ENCODE measurements around the gene MRPS18B.
"Not testable (repeated sequence)": the region's sequence is repeated elsewhere in the genome, so short reads cannot be mapped to it uniquely, and the experiment has no call there.

Gene MRPS18B

DNA sequence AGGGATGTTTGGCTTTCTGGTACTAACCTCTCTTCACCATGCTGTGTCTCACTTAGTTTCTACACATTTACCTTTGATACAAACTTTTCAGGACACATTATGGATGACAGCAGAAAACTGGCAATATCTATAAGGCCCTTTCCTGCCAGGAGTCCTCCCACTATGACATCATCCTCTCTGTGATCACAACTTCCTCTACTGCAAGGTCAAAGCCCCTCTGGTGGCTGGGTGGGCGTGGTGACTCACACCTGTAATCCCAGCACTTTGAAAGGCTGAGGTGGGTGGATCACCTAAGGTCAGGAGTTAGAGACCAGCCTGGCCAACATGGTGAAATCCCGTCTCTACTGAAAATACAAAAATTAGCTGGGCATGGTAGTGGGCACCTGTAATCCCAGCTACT, 48.7 kb downstream of the MRPS18B start:
- H3K36me3 ChIP-seq (ENCODE audit: control insufficient read depth, insufficient read depth, low read length): peaks cover 70% of the 10 kb centered on the region
- not testable (repeated sequence) for H3K9ac ChIP-seq (ENCODE audit: low read length); H3K27ac ChIP-seq (ENCODE audit: low read depth, low read length); H3K4me1 ChIP-seq (ENCODE audit: control insufficient read depth, insufficient read depth, low read length); H3K27me3 ChIP-seq (ENCODE audit: control insufficient read depth, insufficient read depth, low read length); H3K4me3 ChIP-seq (ENCODE audit: low read depth, low read length); H3K9me3 ChIP-seq (ENCODE audit: control insufficient read depth, insufficient read depth, low read depth, low read length)

DNA sequence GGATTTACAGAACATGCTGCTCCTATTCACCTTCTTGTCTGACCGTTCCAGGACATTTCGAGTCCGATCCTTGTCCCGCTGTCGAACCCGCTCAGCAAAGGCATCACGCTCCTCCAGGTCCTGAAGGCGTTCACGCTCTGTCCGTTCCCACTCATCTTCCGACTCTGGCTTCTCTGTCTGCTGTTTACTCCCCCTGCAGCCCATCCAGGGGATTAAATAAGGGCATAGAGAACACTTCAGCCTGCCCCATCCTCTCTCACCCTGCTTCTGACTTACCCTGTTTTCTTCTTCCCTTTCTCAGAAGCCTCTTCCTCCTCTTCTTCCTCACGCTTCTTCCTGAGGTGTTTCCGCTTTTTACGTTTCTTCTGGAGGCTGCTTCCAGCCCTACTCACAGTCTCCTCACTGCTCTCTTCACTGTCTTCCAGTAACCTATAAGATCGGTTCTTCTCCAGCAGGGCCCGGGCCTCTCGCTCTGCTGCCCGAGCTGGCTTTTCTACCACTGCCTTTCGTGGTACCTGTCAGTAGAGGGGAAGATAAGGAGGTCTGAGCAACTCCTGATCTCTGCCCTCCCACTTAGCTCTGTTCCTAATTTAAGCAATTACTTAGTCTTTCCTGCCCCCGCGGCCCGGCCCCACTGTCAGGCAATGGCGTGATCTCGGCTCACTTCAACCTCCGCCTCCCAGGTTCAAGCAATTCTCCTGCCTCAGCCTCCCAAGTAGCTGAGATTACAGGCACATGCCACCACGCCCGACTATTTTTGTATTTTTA, 53.3 kb downstream of the MRPS18B start:
- Histone ChIP-seq H3K4me1 (ENCODE audit: control insufficient read depth, insufficient read depth, low read length) (no peaks in the 10 kb centered on the region), H3K36me3 (ENCODE audit: control insufficient read depth, insufficient read depth, low read length) (peaks cover 32% of the 10 kb centered on the region), H3K27ac (ENCODE audit: low read depth, low read length) (no peak overlapping the region), H3K27me3 (ENCODE audit: control insufficient read depth, insufficient read depth, low read length) (no peaks in the 10 kb centered on the region), H3K9me3 (ENCODE audit: control insufficient read depth, insufficient read depth, low read depth, low read length) (no peaks in the 10 kb centered on the region), H3K4me3 (ENCODE audit: low read depth, low read length) (no peak overlapping the region; the same call in 1 of the 2 replicates), H3K9ac (ENCODE audit: low read length) (no peak overlapping the region)

DNA sequence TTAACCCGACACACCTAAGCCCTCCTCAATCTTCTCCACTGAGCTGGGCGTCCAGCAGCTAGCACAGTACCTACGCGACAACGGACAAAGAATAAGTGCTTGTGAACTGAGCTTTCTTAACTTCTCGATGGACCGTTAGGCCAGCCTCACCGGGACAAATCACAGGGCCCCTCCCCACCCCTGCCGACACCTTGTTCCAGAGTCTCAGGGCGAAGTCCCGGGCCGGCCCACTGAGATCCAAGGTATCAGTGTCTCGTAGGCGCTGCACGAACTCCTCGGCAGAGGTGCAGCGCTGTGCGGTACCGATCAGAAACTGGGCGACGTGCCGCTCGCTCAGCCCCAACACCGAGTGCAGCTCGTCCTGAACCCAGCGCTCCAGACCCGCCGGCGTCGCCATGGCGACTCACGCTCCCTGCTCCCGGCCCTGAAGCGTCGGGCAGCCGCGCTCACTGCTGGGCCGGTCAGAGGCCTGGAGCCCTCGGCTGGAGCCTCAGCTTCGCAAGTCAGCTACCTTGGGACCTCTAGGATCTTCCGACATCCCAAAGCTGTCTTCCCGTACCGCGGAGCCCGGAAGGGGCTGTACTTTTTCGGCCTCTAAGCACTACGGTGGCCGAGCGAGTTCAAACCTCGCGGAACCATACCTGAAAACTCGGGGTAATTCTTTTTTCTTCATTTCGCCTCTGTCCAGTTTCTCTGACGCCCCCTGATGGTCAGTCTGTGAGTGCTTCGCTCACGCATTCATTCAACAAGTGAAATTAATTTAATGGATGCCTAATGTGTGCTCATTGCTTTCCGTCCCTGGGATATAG, 55.0 kb downstream of the MRPS18B start, which contains the start of gene DHX16:
Gene DHX16, minus strand, starts transcription at position 562 of the 809 bp plus-strand sequence. Its CDS starts 165 bp downstream, at position 397.
- Histone ChIP-seq H3K27me3 (ENCODE audit: control insufficient read depth, insufficient read depth, low read length) (no peaks in the 10 kb centered on the region), H3K9ac (ENCODE audit: low read length) (peak within 1 kb of the TSS; percentile 89), H3K27ac (ENCODE audit: low read depth, low read length) (peak within 1 kb of the TSS; percentile 39; the same call in 1 of the 2 replicates), H3K9me3 (ENCODE audit: control insufficient read depth, insufficient read depth, low read depth, low read length) (no peaks in the 10 kb centered on the region), H3K36me3 (ENCODE audit: control insufficient read depth, insufficient read depth, low read length) (peaks cover 39% of the 10 kb centered on the region), H3K4me3 (ENCODE audit: low read depth, low read length) (peak within 1 kb of the TSS; percentile 94), H3K4me1 (ENCODE audit: control insufficient read depth, insufficient read depth, low read length) (no peaks in the 10 kb centered on the region)

All from HUES6 (cell line).